Transverse colon (tissue), 4 donors: ENCODE data around the gene OR52W1.

ENCODE experiments used
- EP300 ChIP-seq: sonication (generic); formaldehyde crosslinking; IDR thresholded peaks from one replicate; pipeline ENCODE4 v1.6.1; 2017; ENCODE audit warnings: antibody characterized with exemption, low read depth
- POLR2A ChIP-seq: fragments of 450-650 bp; IDR thresholded peaks from one replicate; pipeline ENCODE4 v1.6.1; 2016; ENCODE audit warnings: antibody characterized with exemption, mild to moderate bottlenecking, moderate library complexity
- POLR2AphosphoS5 ChIP-seq, 3 donors: sonication (generic); formaldehyde crosslinking; IDR thresholded peaks; one replicate each; pipeline ENCODE4 v1.6.1; 2016; ENCODE audit warnings: antibody characterized with exemption in 3 of 3
- TF ChIP-seq, protein P1 (sequence below), 5 experiments: fragments of 200-600 bp in 3 of 5; fragments of 450-650 bp in 2 of 5; sonication (generic) in 3 of 5; IDR thresholded peaks; 1 replicate in 2 of 5; 2 replicates in 3 of 5; pipeline ENCODE4 v1.5.1; 2016 to 2017; ENCODE audit warnings: antibody characterized with exemption in 5 of 5, inconsistent platforms in 3 of 5, mild to moderate bottlenecking in 2 of 5, moderate library complexity in 1 of 5

DNA sequence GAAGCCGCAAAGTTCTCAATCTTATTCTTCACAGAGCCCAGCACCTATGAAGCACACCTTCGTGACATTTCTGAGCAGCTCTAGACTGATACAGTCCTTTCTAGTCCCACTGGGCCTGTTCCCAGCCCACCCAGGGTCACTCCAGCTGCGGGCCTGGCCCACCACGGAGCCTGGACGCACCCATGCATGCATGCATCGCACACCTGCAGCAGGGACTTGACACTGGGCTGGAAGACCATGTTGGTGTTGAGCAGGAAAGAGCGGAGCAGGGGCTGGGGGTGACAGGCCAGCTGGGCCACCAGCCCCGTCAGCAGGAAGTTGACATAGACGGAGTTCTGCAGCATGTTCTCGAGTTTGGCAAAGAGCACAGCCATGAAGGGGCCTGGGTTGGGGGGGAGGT, 15.5 kb downstream of the OR52W1 start:
- TF ChIP-seq, protein P1, sequence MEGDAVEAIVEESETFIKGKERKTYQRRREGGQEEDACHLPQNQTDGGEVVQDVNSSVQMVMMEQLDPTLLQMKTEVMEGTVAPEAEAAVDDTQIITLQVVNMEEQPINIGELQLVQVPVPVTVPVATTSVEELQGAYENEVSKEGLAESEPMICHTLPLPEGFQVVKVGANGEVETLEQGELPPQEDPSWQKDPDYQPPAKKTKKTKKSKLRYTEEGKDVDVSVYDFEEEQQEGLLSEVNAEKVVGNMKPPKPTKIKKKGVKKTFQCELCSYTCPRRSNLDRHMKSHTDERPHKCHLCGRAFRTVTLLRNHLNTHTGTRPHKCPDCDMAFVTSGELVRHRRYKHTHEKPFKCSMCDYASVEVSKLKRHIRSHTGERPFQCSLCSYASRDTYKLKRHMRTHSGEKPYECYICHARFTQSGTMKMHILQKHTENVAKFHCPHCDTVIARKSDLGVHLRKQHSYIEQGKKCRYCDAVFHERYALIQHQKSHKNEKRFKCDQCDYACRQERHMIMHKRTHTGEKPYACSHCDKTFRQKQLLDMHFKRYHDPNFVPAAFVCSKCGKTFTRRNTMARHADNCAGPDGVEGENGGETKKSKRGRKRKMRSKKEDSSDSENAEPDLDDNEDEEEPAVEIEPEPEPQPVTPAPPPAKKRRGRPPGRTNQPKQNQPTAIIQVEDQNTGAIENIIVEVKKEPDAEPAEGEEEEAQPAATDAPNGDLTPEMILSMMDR (IDR thresholded peaks at IDR 0.05): no peak
- TF ChIP-seq POLR2A (no peak), POLR2AphosphoS5 (IDR thresholded peaks at IDR 0.05) (no peak), EP300 (no peak)
